GM06990 (cell line): ENCODE measurements around the gene TGM1.

ENCODE experiments used
- DNase-seq: peaks from one replicate; pipeline ENCODE4 v3.0.0-alpha.2; 2011; ENCODE audit not compliant: insufficient read length; ENCODE audit errors: extremely low read depth
- H3K27me3 ChIP-seq: replicated peaks from 2 replicates; pipeline ENCODE4 v1.6.0; 2011; ENCODE audit warnings: low read length; ENCODE audit not compliant: control insufficient read depth, insufficient read depth
- H3K36me3 ChIP-seq: 2 replicates; pipeline ENCODE4 v1.5.1; 2011; ENCODE audit warnings: low read length; ENCODE audit not compliant: control insufficient read depth, insufficient read depth
- H3K4me3 ChIP-seq: replicated peaks from 2 replicates; pipeline ENCODE4 v1.5.1; 2011; ENCODE audit warnings: low read depth, mild to moderate bottlenecking, control low read depth, low read length
- TF ChIP-seq, protein P1 (sequence below): IDR thresholded peaks from 2 replicates; pipeline ENCODE4 v1.5.1; 2011; ENCODE audit warnings: low read length, control low read depth, mild to moderate bottlenecking, inconsistent platforms; ENCODE audit not compliant: insufficient read depth, poor library complexity, severe bottlenecking

The TGM1 gene

DNA sequence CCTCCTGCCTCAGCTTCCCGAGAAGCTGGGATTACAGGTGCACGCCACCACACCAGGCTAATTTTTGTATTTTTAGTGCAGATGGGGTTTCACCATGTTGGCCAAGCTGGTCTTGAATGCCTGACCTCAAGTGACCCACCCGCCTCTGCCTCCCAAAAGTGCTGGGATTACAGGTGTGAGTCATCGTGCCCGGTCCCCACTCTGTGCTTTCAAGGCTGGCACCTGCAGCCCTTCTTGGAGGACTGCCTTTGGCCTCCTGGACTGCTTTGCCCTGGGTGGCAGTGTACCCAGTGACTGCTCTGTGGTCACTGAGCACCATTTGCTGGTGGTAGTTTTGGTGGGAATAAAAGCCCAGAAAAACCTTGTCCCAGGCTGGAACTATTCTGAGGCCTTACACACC, 24.0 kb upstream of the TGM1 start:
- DNase-seq, result no peak
- H3K36me3 ChIP-seq, result peaks cover 15% of the 10 kb centered on the region
- no peaks in the 10 kb centered on the region for H3K27me3 ChIP-seq
- TF ChIP-seq, protein P1, sequence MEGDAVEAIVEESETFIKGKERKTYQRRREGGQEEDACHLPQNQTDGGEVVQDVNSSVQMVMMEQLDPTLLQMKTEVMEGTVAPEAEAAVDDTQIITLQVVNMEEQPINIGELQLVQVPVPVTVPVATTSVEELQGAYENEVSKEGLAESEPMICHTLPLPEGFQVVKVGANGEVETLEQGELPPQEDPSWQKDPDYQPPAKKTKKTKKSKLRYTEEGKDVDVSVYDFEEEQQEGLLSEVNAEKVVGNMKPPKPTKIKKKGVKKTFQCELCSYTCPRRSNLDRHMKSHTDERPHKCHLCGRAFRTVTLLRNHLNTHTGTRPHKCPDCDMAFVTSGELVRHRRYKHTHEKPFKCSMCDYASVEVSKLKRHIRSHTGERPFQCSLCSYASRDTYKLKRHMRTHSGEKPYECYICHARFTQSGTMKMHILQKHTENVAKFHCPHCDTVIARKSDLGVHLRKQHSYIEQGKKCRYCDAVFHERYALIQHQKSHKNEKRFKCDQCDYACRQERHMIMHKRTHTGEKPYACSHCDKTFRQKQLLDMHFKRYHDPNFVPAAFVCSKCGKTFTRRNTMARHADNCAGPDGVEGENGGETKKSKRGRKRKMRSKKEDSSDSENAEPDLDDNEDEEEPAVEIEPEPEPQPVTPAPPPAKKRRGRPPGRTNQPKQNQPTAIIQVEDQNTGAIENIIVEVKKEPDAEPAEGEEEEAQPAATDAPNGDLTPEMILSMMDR, result no peak
- no peak overlapping the region for H3K4me3 ChIP-seq

DNA sequence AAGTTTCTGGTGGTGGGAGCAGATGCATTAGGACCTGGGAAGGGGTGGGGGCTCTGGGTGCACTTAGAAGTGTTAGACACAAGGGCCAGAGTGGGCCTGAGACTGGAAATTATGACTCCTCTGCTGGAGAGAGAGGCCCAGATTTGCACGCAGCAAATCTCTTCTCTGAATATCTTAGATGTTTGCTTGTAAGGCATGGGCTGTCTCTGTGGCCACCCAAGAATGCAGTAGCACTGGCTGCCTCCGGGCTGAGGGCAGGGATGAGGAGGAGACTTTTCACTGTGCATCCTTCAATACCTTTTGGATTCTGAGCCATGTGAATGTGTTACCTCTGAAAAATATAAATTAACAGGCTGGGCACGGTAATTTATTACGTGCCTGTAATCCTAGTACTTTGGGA, 22.4 kb upstream of the TGM1 start:
- H3K36me3 ChIP-seq, result peaks cover 4% of the 10 kb centered on the region; the same call in 1 of the 2 replicates
- DNase-seq, result no peak
- H3K4me3 ChIP-seq, result no peak overlapping the region
- TF ChIP-seq, protein P1, result no peak
- H3K27me3 ChIP-seq, result no peaks in the 10 kb centered on the region

DNA sequence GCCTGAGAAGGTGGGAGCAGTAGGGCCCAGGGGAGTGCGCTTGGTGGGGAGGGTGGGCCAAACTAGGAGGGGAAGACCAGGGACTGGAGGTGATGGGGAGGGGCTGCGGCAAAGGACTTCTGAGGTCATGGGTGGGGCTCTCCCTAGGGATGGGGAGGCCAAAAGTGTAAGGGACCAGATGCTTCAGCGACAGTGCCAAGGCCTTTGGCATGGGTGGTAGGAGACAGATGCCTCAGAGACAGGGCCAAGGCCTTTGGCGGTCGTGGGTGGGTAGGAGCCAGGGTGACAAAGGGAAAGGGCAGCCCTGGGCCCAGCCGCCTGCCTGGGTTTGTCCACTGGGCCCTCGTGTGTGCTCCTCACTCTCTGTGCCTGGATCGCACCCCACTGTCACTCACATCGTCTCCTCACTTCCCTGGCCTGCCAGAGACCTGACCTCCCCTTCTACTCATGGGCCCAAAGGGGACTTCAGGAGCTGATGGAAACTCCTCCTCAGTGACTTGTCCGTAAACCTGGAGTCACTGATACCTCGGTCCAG, 21.6 kb upstream of the TGM1 start:
- H3K36me3 ChIP-seq, result no peaks in the 10 kb centered on the region
- H3K4me3 ChIP-seq, result no peak overlapping the region
- no peak for DNase-seq
- H3K27me3 ChIP-seq, result no peaks in the 10 kb centered on the region
- TF ChIP-seq, protein P1, result no peak

DNA sequence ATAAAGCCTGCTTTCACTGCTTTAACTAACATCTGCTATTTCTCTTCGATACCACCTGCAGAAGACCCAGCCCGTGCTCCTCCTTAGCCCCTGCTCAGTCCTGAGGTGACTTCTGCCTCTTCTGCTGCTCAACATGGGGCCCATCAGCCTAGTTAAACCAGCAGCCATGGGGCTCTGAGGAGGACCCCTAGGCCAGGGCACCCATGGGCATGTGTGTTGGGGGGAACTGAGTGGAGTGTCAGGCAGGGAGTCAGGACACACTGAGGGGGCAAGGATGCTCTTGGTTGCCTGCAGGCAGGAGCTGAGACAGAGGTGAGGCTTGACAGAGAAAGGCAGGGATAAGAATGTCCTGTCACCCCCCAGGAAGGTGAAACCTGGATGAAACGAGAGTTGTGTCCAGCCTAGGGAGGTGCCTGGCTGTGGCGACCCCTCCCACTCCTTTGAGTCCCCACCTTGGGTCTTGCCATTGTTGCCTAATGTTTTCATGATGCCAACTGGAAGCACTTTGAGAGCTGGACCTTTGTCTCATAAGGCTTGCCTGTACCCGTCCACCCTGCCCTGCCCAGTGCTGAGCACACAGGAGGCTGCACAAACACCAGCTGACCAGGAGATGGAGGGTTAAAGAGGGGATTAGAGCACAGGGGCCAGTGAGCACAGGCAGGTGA, 21.0 kb upstream of the TGM1 start:
- H3K36me3 ChIP-seq, result no peaks in the 10 kb centered on the region
- H3K27me3 ChIP-seq, result no peaks in the 10 kb centered on the region
- no peak overlapping the region for H3K4me3 ChIP-seq
- DNase-seq, result no peak
- TF ChIP-seq, protein P1, result no peak

DNA sequence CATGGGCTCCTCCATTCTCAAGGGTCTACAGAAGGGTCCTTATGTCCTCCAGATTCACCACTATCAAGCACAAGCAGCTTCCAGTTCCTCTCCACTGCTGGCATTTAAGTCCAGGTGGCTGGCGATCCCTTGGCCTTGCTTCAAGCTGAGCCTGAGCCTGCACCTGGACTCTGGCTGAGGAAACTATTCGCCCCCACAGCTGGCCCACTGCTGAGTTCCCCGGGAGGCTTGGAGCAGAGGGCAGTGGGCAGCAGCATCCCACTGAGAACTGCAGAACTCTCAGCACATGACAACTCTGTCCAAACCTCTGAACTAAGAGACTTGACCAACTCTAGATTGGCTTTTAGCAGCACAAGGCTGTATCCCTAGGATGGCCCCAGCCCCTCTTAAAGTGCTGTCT, 19.8 kb upstream of the TGM1 start:
- Histone ChIP-seq H3K27me3 (no peaks in the 10 kb centered on the region), H3K36me3 (no peaks in the 10 kb centered on the region), H3K4me3 (no peak overlapping the region)
- TF ChIP-seq, protein P1, result no peak
- DNase-seq, result no peak
